C4-2B (cell line): ENCODE results near the gene TMEM272.

Source experiments
- ZFX ChIP-seq: fragments of 450-650 bp; IDR thresholded peaks from 2 replicates; pipeline ENCODE4 v1.6.1; 2017
- TF ChIP-seq, protein P1 (sequence below): fragments of 450-650 bp; conservative IDR thresholded peaks from 2 replicates; pipeline ENCODE4 v1.5.1; 2017; ENCODE audit warnings: mild to moderate bottlenecking

DNA sequence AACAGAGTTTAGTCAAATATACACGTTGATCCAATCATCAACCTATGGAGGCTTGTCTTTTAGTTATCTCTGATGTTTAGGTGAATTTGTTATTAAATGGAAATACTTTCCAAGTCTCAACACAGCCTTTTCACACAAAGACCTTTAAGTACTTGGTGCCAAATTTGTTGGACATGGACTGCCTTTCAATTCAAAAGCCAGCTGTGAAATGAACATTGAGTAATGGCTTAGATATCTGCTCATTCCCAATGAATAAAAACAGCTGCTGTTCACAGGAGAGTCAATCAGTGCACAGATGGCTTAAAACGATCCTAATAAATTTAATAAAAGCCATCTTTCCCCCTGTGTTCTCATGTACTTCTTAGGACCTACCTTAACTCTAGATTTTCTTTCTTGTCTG is 21.1 kb downstream of the TMEM272 start:
- TF ChIP-seq, protein P1, sequence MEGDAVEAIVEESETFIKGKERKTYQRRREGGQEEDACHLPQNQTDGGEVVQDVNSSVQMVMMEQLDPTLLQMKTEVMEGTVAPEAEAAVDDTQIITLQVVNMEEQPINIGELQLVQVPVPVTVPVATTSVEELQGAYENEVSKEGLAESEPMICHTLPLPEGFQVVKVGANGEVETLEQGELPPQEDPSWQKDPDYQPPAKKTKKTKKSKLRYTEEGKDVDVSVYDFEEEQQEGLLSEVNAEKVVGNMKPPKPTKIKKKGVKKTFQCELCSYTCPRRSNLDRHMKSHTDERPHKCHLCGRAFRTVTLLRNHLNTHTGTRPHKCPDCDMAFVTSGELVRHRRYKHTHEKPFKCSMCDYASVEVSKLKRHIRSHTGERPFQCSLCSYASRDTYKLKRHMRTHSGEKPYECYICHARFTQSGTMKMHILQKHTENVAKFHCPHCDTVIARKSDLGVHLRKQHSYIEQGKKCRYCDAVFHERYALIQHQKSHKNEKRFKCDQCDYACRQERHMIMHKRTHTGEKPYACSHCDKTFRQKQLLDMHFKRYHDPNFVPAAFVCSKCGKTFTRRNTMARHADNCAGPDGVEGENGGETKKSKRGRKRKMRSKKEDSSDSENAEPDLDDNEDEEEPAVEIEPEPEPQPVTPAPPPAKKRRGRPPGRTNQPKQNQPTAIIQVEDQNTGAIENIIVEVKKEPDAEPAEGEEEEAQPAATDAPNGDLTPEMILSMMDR, result no peak
- no peak for TF ChIP-seq ZFX
